Keratinocyte (primary cell): ENCODE results near the gene OLFML2B. TPM values are rescaled to one million over a fixed set of nuclear protein-coding genes. Genes with fewer than 3 reads are reported as not detected.

Experiments used
- DNase-seq: peaks from one replicate; pipeline ENCODE4 v3.0.0-alpha.2; 2011; ENCODE audit warnings: low read depth, missing footprints, low spot score
- FAIRE-seq: peaks from 2 replicates; lab custom pipeline; 2011; peaks lifted over from hg19 to GRCh38; lab: Jason Lieb, UNC
- H2AFZ ChIP-seq: 2 replicates; pipeline ENCODE4 v1.6.0; 2012; ENCODE audit warnings: low read length, control low read depth, inconsistent platforms; ENCODE audit not compliant: control insufficient read depth
- H3K27ac ChIP-seq: 2 replicates; pipeline ENCODE4 v1.5.1; 2011; ENCODE audit warnings: low read length; ENCODE audit not compliant: control insufficient read depth, insufficient read depth
- H3K27me3 ChIP-seq: 3 replicates; pipeline ENCODE4 v1.6.0; 2011; ENCODE audit warnings: low read length; ENCODE audit not compliant: control insufficient read depth, insufficient read depth; ENCODE audit errors: extremely low read depth
- H3K36me3 ChIP-seq, 2 experiments: 2 replicates in 1 of 2; 3 replicates in 1 of 2; pipeline ENCODE4 v1.5.1; 2011; ENCODE audit warnings: low read length in 2 of 2, mild to moderate bottlenecking in 1 of 2; ENCODE audit not compliant: control insufficient read depth in 2 of 2, insufficient read depth in 2 of 2; ENCODE audit errors: extremely low read depth in 1 of 2
- H3K4me1 ChIP-seq: 3 replicates; pipeline ENCODE4 v1.5.1; 2011; ENCODE audit warnings: low read length; ENCODE audit not compliant: control insufficient read depth, insufficient read depth; ENCODE audit errors: extremely low read depth
- H3K4me2 ChIP-seq: 3 replicates; pipeline ENCODE4 v1.6.0; 2011; ENCODE audit warnings: low read depth, low read length; ENCODE audit not compliant: control insufficient read depth, insufficient read depth; ENCODE audit errors: extremely low read depth
- H3K4me3 ChIP-seq, 3 experiments: fragments of 200-600 bp in 1 of 3; sonication (generic) in 1 of 3; 2 replicates in 2 of 3; 3 replicates in 1 of 3; pipeline ENCODE4 v1.5.1; 2011 to 2016; ENCODE audit warnings: low read length in 3 of 3, mild to moderate bottlenecking in 3 of 3, control low read depth in 2 of 3, inconsistent platforms in 1 of 3, low read depth in 1 of 3, mixed read lengths in 1 of 3, mixed run types in 1 of 3, moderate library complexity in 1 of 3; ENCODE audit not compliant: control insufficient read depth in 2 of 3, insufficient read depth in 2 of 3; ENCODE audit errors: extremely low read depth in 1 of 3
- H3K79me2 ChIP-seq: 2 replicates; pipeline ENCODE4 v1.6.0; 2012; ENCODE audit warnings: low read length; ENCODE audit not compliant: control insufficient read depth, insufficient read depth
- H3K9ac ChIP-seq: 3 replicates; pipeline ENCODE4 v1.6.0; 2011; ENCODE audit warnings: low read length; ENCODE audit not compliant: control insufficient read depth, insufficient read depth; ENCODE audit errors: extremely low read depth
- H3K9me1 ChIP-seq: 3 replicates; pipeline ENCODE4 v1.6.0; 2011; ENCODE audit warnings: low read length; ENCODE audit not compliant: control insufficient read depth, insufficient read depth; ENCODE audit errors: extremely low read depth
- H3K9me3 ChIP-seq: 2 replicates; pipeline ENCODE4 v1.5.1; 2012; ENCODE audit warnings: low read depth, low read length; ENCODE audit not compliant: control insufficient read depth
- H4K20me1 ChIP-seq: 3 replicates; pipeline ENCODE4 v1.6.0; 2011; ENCODE audit warnings: low read length; ENCODE audit not compliant: control insufficient read depth, insufficient read depth; ENCODE audit errors: extremely low read depth
- EZH2 ChIP-seq: IDR thresholded peaks from one replicate; pipeline ENCODE4 v1.6.1; 2012; ENCODE audit warnings: inconsistent platforms, mild to moderate bottlenecking, low read length, moderate library complexity
- dilution Hi-C: fragments of 300-500 bp; cut with MboI; formaldehyde crosslinking; loops from one replicate; pipeline ENCODE4 v1.7.0; 2020; ENCODE audit warnings: low sequenced_read_pairs; ENCODE audit not compliant: extremely low pct_ligation_motif_present
- polyA plus RNA-seq, 5 experiments: library from polyadenylated mRNA; depleted of rRNA in 3 of 5; stranded (reverse) in 3 of 5; stranded (forward) in 1 of 5; unstranded in 1 of 5; fragments of >200 nt; gene quantifications; 1 replicate in 1 of 5; 2 replicates in 3 of 5; 3 replicates in 1 of 5; pipeline versions ENCODE4 v1.2.1 to v1.2.3, GENCODE V29; 2011 to 2012; ENCODE audit warnings: missing spikeins in 2 of 5, low read depth in 1 of 5, low replicate concordance in 1 of 5
- TF ChIP-seq, protein P1 (sequence below), 3 experiments: IDR thresholded peaks in 1 of 3; conservative IDR thresholded peaks in 1 of 3; optimal IDR thresholded peaks in 1 of 3; 2 replicates in 2 of 3; 3 replicates in 1 of 3; pipeline versions ENCODE3 to v1.5.1; 2011; ENCODE audit warnings: low read length in 3 of 3, mild to moderate bottlenecking in 3 of 3, moderate library complexity in 2 of 3, control low read depth in 1 of 3, inconsistent platforms in 1 of 3; ENCODE audit not compliant: insufficient read depth in 2 of 3; ENCODE audit errors: extremely low read depth in 1 of 3

The OLFML2B gene
- polyA plus RNA-seq, 1 donor (not counting 4 experiments of a cell fraction or from before 2014, with no cell fraction given), result not detected

GRCh38 chr1:161989786-161990185 is 33.9 kb downstream of the OLFML2B start:
- no peak overlapping the region for H3K27ac ChIP-seq
- no peak for DNase-seq

GRCh38 chr1:161989108-161989507 is 34.6 kb downstream of the OLFML2B start:
- H4K20me1 ChIP-seq, result no peaks in the 10 kb centered on the region
- H3K9me1 ChIP-seq, result no peaks in the 10 kb centered on the region
- H3K4me1 ChIP-seq, result no peaks in the 10 kb centered on the region
- no peak overlapping the region for H3K4me3 ChIP-seq
- no peak for DNase-seq
- dilution Hi-C loops, result no loop called here
- FAIRE-seq, result no peak
- H3K9me3 ChIP-seq, result no peaks in the 10 kb centered on the region
- H3K4me2 ChIP-seq, result no peak overlapping the region
- H3K36me3 ChIP-seq, result no peaks in the 10 kb centered on the region
- TF ChIP-seq, protein P1, sequence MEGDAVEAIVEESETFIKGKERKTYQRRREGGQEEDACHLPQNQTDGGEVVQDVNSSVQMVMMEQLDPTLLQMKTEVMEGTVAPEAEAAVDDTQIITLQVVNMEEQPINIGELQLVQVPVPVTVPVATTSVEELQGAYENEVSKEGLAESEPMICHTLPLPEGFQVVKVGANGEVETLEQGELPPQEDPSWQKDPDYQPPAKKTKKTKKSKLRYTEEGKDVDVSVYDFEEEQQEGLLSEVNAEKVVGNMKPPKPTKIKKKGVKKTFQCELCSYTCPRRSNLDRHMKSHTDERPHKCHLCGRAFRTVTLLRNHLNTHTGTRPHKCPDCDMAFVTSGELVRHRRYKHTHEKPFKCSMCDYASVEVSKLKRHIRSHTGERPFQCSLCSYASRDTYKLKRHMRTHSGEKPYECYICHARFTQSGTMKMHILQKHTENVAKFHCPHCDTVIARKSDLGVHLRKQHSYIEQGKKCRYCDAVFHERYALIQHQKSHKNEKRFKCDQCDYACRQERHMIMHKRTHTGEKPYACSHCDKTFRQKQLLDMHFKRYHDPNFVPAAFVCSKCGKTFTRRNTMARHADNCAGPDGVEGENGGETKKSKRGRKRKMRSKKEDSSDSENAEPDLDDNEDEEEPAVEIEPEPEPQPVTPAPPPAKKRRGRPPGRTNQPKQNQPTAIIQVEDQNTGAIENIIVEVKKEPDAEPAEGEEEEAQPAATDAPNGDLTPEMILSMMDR (optimal IDR thresholded peaks at IDR 0.05 in 1 of 3, IDR thresholded peaks at IDR 0.05 in 1 of 3, conservative IDR thresholded peaks at IDR 0.05 in 1 of 3; ENCODE audit: extremely low read depth in 1 of 3, insufficient read depth in 2 of 3, low read length in 3 of 3), result peak in 1 of 3 experiments; percentile 5
- TF ChIP-seq EZH2, result no peak
- peaks cover 15% of the 10 kb centered on the region for H3K27me3 ChIP-seq
- H3K27ac ChIP-seq, result no peak overlapping the region
- no peak overlapping the region for H3K9ac ChIP-seq
- no peak overlapping the region for H2AFZ ChIP-seq
- H3K79me2 ChIP-seq, result no peaks in the 10 kb centered on the region

More at GRCh38 chr1:161989786-161990185, 33.9 kb downstream of the OLFML2B start:
- Histone ChIP-seq H3K27me3 (peaks cover 22% of the 10 kb centered on the region), H3K4me2 (no peak overlapping the region), H2AFZ (no peak overlapping the region), H3K9me1 (no peaks in the 10 kb centered on the region), H3K4me3 (no peak overlapping the region), H3K4me1 (no peaks in the 10 kb centered on the region), H3K36me3 (no peaks in the 10 kb centered on the region), H3K9me3 (no peaks in the 10 kb centered on the region), H3K9ac (no peak overlapping the region), H3K79me2 (no peaks in the 10 kb centered on the region), H4K20me1 (no peaks in the 10 kb centered on the region)
- dilution Hi-C loops, result no loop called here
- TF ChIP-seq, protein P1 (optimal IDR thresholded peaks at IDR 0.05 in 1 of 3, IDR thresholded peaks at IDR 0.05 in 1 of 3, conservative IDR thresholded peaks at IDR 0.05 in 1 of 3; ENCODE audit: extremely low read depth in 1 of 3, insufficient read depth in 2 of 3, low read length in 3 of 3), result no peak
- TF ChIP-seq EZH2, result no peak
- no peak for FAIRE-seq
